HFFc6 (cell line): ENCODE data around the gene CADM2. TPM values are rescaled to one million over a fixed set of nuclear protein-coding genes. Genes with fewer than 3 reads are reported as not detected.

Experiments
- DNase-seq: peaks from one replicate; pipeline ENCODE4 v3.0.0-alpha.2; 2018
- H3K27ac Mint-ChIP-seq: 2 replicates; pipeline ENCODE4 v1.8.0; 2020; ENCODE audit warnings: mild to moderate bottlenecking, mixed read lengths
- H3K27me3 Mint-ChIP-seq: 2 replicates; pipeline ENCODE4 v1.8.0; 2021; ENCODE audit warnings: mild to moderate bottlenecking, moderate library complexity, mixed read lengths; ENCODE audit not compliant: insufficient read depth
- H3K36me3 Mint-ChIP-seq: 2 replicates; pipeline ENCODE4 v1.8.0; 2021; ENCODE audit warnings: low read depth, mixed read lengths
- H3K4me1 Mint-ChIP-seq: 2 replicates; pipeline ENCODE4 v1.8.0; 2020; ENCODE audit warnings: low read depth, mixed read lengths
- H3K4me3 Mint-ChIP-seq: 2 replicates; pipeline ENCODE4 v1.8.0; 2020; ENCODE audit warnings: mild to moderate bottlenecking, moderate library complexity, mixed read lengths
- H3K9me3 Mint-ChIP-seq: 2 replicates; pipeline ENCODE4 v1.8.0; 2020; ENCODE audit warnings: mild to moderate bottlenecking, mixed read lengths
- total RNA-seq, 6 experiments: library from RNA; stranded (reverse); fragmentation: NEBNext Ultra II Directional; extraction: Animal tissue kit (Norgen Biotek cat#: 25700); gene quantifications; 2 replicates in 1 of 6; 3 replicates in 5 of 6; pipeline ENCODE4 v1.2.3, GENCODE V29; 2021
- TF ChIP-seq, protein P1 (sequence below): fragments of 200-600 bp; sonication (generic); IDR thresholded peaks from 2 replicates; pipeline ENCODE4 v1.5.0; 2021; ENCODE audit warnings: antibody characterized with exemption, mild to moderate bottlenecking

Gene CADM2
- total RNA-seq, 6 experiments from 2014 or later = not detected

- Mint-ChIP-seq H3K4me3 (no peak overlapping the region), H3K27me3 (no peaks in the 10 kb centered on the region), H3K27ac (no peak overlapping the region), H3K36me3 (no peaks in the 10 kb centered on the region), H3K4me1 (no peaks in the 10 kb centered on the region), H3K9me3 (peaks cover 5% of the 10 kb centered on the region)
- DNase-seq = no peak
- TF ChIP-seq, protein P1, sequence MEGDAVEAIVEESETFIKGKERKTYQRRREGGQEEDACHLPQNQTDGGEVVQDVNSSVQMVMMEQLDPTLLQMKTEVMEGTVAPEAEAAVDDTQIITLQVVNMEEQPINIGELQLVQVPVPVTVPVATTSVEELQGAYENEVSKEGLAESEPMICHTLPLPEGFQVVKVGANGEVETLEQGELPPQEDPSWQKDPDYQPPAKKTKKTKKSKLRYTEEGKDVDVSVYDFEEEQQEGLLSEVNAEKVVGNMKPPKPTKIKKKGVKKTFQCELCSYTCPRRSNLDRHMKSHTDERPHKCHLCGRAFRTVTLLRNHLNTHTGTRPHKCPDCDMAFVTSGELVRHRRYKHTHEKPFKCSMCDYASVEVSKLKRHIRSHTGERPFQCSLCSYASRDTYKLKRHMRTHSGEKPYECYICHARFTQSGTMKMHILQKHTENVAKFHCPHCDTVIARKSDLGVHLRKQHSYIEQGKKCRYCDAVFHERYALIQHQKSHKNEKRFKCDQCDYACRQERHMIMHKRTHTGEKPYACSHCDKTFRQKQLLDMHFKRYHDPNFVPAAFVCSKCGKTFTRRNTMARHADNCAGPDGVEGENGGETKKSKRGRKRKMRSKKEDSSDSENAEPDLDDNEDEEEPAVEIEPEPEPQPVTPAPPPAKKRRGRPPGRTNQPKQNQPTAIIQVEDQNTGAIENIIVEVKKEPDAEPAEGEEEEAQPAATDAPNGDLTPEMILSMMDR = no peak
Measured at GRCh38 chr3:85475346-85475745, 516.6 kb downstream of the CADM2 start.

GRCh38 chr3:85476891-85477495 lies 518.2 kb downstream of the CADM2 start:
- Mint-ChIP-seq H3K9me3 (peaks cover 4% of the 10 kb centered on the region; the same call in 1 of the 2 replicates), H3K36me3 (no peaks in the 10 kb centered on the region), H3K27ac (no peak overlapping the region), H3K4me3 (no peak overlapping the region), H3K4me1 (no peaks in the 10 kb centered on the region), H3K27me3 (no peaks in the 10 kb centered on the region)
- DNase-seq = no peak
- TF ChIP-seq, protein P1 = no peak

GRCh38 chr3:85481411-85482212 lies 522.8 kb downstream of the CADM2 start:
- TF ChIP-seq, protein P1 = no peak
- H3K27ac Mint-ChIP-seq = no peak overlapping the region
- H3K4me1 Mint-ChIP-seq = no peaks in the 10 kb centered on the region
- no peaks in the 10 kb centered on the region for H3K36me3 Mint-ChIP-seq
- no peak overlapping the region for H3K4me3 Mint-ChIP-seq
- DNase-seq = no peak
- no peaks in the 10 kb centered on the region for H3K27me3 Mint-ChIP-seq
- peaks cover 3% of the 10 kb centered on the region; the same call in 1 of the 2 replicates for H3K9me3 Mint-ChIP-seq

DNA sequence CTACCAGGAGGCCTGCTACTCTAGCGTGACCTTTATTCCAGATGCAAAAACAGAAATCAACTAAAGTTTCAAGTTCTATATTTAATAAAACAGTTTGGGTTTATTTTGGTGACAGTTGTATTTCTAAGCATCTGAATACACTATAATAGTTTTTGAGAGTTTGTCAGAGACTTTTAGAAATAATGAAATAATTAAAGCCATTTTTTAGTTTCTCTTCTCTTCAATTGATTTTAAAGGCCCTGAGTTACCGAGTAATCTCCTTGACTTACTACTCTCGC lies 523.4 kb downstream of the CADM2 start:
- Mint-ChIP-seq H3K36me3 (no peaks in the 10 kb centered on the region), H3K4me1 (no peaks in the 10 kb centered on the region), H3K27me3 (no peaks in the 10 kb centered on the region), H3K4me3 (no peak overlapping the region; the same call in 1 of the 2 replicates), H3K9me3 (no peaks in the 10 kb centered on the region), H3K27ac (no peak overlapping the region)
- TF ChIP-seq, protein P1 = no peak
- DNase-seq = no peak

DNA sequence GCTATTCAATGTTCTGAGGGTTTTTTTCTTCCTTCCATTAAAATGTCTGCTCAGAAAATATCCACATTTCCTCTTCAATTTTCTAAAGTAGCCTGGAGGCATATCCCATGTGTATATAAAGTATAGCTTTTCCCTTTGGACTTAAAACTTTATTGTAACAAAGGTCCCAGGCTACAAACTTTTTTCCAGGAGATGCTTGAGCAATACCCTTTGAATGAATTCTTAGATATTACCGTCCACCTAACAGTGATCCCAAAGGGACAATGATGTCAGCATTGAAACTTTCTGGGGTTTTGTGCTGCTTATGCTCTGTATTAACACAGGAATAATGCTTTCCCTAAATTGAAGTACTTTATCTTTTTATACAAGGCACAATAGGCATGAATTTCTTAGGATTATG lies 525.2 kb downstream of the CADM2 start:
- TF ChIP-seq, protein P1 = no peak
- Mint-ChIP-seq H3K4me1 (no peaks in the 10 kb centered on the region), H3K36me3 (no peaks in the 10 kb centered on the region), H3K4me3 (no peak overlapping the region), H3K27me3 (no peaks in the 10 kb centered on the region), H3K27ac (no peak overlapping the region), H3K9me3 (no peaks in the 10 kb centered on the region)
- DNase-seq = no peak
